GM18907 (cell line): ENCODE data around the gene MGAT5B.

Source experiments
- ATAC-seq: cut with Tn5 transposase; IDR thresholded peaks from one replicate; pipeline ENCODE4 v1.9.1; 2021; ENCODE audit warnings: mild to moderate bottlenecking, moderate library complexity; ENCODE audit not compliant: unreplicated experiment

The MGAT5B gene

GRCh38 chr17:76902476-76902875 is 34.3 kb downstream of the MGAT5B start:
- no peak for ATAC-seq

DNA sequence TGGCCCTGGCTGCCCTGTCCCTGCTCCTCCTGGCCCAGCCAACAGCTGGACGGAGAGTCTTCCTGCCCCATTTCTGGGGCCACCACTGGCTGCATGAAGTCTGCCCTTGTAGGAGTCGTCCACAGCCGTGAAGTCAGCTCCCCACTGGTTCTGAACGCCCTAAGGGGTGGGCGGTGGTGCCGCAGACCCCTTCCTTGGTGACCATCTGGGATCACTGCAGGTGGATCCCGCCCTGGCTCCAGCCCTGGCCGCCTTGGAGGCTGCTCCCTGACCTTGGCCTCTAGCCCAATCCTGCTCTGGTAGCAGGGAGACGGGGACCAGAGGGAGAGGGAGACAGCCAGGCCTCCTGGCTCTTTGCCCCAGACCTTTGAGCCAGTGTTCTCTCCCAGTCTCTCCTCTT is 35.4 kb downstream of the MGAT5B start:
- ATAC-seq = no peak

DNA sequence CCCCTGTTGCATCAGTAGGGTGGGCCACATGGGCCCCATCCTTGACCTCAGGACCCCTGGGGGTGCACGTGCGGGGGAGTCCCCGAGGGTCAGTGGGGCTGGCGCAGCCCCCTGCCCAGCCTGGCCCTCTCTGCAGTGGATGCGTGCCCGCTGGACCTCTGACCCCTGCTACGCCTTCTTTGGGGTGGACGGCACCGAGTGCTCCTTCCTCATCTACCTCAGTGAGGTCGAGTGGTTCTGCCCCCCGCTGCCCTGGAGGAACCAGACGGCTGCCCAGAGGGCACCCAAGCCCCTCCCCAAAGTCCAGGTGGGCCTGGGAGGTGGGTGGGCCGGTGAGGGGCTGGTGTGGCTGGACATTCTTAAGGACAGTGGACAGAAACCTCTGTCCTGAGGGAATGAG is 35.9 kb downstream of the MGAT5B start:
- ATAC-seq = no peak

GRCh38 chr17:76905036-76905435 is 36.8 kb downstream of the MGAT5B start:
- no peak for ATAC-seq

DNA sequence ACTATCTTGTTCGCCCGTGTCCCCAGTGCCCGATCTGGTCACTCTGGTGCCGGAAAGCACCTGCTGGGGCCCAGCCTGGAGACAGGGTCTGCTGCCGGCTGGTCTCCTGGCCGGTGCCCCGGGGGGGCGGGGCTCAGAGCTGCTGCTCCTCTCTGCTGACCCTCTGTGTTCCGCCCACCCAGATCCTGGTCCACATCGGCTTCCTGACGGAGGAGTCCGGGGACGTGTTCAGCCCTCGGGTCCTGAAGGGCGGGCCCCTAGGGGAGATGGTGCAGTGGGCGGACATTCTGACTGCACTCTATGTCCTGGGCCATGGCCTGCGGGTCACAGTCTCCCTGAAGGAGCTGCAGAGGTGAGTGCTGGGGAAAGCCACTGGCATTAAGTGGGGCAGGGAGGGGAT is 37.6 kb downstream of the MGAT5B start:
- ATAC-seq = no peak

- no peak for ATAC-seq
Observed at GRCh38 chr17:76906463-76906862, 38.3 kb downstream of the MGAT5B start.

- ATAC-seq = no peak
Observed at GRCh38 chr17:76907352-76907751, 39.1 kb downstream of the MGAT5B start.

GRCh38 chr17:76909971-76910760 is 42.0 kb downstream of the MGAT5B start:
- ATAC-seq = no peak

DNA sequence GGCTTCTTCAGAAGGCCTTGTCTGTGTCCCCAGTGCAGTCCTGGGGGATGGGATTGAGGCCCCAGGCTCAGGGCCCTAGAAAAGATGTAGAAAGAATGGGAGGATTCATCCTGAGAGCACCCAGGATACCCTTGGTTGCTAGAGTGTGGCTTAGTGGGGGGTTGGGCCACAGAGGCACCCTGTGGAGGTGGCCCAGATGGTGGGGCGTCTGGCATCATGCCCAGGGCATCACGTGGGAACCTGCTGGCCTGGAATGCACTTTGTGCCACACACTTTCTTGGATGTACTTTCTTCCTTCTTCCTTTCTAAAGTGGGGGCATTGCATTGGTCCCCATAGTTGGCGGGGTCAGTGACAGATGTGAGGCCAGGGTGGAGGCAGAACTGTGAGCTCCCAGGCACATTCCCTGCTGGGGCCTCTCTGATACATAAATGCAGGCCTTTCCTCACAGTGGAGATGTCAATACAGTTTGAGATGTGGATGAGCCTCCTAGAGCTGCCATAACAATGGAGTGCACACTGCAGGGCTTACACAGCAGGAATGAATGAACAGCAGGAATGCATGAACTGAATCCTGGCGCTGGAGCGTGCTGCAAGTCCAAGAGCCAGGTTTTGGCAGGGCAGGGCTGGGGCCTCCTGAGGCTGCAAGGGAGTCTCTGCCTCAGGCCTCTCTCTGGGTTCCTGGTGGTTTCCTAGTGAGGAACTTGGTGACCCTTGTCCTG is 43.3 kb downstream of the MGAT5B start:
- ATAC-seq = no peak

DNA sequence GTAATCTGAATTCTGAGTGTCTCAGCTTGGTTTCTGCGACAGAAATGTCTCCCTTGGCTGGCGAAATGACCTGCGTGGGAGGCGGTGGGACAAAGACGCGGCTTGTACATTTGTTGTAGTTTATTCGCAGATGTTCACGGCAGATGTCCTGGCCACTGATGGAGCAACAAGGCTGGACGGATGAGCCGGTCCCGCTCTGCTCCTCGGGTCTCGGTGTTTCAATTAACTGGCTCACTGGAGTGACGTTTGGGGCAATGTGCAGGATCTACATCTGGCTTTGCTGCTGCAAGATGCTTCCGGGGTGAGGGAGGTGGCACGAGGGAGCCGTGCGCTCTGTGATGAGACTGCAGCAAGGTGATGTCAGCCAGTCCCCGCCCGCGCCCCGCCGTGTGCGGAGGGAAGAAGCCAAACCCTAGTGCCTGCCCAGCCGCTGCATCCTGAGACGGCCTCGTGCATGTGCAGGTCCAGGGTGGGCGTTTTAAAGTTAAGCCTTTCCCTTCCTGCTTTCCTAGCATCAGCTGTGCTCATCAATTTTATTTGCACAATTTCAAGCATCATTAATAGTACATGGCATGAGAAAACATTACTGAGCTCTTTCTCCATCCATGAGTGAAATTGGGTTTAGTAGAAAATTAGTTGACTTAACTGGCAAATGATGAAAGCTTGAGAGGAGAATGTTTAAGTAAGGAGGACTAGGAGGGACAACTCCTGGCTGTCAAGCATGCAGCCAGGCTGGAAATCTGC is 44.4 kb downstream of the MGAT5B start:
- no peak for ATAC-seq

DNA sequence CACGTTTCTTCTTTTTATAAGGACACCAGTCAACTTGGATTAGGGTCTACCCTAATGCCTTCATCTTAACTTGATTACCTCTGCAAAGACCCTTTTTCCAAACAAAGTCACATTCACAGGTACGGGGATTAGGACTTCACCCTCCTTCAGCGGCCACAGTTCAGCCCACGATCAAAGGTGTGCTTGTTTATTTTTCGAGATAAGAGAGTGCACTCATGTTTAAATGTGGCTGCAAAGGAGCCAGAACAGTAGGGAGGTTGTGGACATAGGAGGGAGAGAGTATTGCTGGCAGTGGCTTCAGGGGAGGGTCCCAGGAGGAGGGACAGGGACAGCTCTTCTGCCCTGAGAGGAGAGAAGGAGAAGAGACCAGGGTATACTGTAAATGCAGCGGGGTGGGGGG is 46.7 kb downstream of the MGAT5B start:
- no peak for ATAC-seq

GRCh38 chr17:76915840-76916510 is 47.8 kb downstream of the MGAT5B start:
- ATAC-seq = no peak

DNA sequence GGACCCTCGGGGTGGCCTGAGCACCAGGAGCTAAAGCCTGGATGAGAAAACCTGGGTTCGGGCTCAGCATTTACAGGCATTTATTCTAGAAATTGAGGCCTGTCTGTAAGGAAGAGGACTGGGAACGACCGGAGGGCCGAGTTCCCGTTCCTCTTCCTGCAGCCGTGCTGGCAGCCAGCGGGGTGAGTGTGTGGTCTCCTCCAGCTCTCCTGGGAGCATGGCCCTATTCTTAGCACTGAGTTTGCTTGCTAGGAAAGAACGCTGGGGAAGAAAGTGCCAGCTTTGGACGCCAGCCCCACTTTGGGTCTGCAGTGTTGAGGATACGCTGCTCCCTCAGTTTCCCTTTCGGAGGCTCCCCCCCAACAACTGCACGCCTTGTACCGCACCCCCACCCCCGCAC is 49.6 kb downstream of the MGAT5B start:
- ATAC-seq = no peak

DNA sequence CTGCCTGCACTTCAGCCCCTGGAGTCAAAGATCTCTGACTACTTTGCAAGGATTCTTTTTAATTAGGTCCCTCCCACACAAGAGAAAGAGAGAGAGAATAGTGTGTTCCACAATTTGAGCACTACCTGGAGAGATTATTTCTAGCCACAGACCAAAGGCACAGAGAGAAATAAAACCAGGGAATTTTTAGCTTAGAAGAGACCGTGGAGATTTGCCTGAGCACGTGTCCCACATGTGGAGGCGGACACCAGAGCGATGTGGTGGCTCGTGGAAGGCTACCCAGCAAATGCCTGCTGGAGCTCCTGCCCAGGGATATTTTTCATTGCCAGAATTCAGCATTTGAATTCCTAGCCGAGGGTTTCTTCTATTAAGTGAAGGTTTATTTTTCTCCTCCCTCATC is 50.6 kb downstream of the MGAT5B start:
- ATAC-seq = no peak

DNA sequence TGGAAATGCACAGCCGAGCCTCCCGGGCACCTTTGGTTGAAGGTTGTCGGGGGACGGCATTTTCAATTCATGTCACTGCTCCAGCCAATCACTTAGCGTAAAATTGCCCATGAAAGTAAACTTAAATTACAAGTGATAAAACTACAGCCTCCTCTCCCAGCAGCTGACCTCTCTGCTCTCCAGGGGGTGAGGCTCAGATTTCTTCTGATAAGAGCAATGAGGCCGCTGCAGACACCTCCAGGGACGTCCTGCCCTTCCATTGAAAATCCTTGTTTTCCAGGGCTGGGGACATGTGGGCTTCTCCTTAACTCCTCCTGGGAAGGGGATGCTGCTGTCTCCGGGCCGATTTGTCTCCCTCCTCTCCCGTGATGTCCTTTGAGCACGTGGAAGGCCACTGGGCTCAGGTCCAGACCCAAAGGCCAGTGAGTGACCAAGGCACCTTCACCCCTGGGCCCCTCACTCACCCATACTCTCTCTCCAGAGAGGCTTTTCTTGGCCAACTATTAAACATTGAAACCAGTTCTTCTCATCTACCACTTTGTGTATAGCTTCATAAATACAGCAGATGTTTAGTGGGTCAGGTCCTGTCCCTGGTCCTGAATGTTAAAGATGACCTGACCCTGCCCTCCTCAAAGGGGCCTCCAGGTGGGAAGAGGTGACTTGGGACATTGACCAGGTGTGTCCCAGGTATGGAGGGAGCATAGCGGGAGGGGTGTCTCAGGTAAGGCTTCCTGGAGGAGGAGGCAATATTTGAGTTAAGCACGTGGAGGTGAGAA is 52.3 kb downstream of the MGAT5B start:
- ATAC-seq = no peak

DNA sequence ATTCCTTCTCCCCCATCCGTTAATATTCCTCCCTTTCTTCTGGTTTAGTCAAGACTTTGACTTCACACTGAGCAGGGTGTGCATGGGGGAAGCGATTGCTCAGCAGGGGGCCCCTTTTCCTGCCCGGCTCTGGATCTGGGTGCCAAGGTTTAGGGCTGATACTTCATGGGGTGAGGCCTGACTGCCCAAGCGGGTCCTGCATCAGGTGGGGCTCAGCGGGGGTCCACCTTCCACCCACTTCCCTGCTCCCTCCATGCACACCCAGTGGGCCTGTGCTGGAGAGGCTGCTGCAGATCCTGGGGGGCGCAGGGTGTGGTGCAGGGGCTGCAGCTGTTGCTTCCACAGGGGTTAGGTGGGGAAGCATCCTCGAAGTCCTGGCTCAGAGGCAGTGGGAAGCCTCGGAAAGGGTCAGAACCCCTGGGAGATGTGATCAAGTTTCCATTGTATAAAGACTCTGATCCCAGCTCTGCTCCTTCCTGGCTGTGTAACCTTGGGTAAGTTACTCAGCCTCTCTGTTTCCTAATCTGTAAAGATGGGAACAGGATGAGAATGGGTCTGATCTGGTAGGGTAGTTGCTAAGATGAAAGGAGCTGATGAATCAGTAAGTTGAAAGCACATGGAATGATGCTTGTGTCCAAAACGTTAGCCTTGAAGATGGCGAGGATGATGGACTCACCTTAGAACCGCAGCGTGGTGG is 53.3 kb downstream of the MGAT5B start:
- no peak for ATAC-seq

- no peak for ATAC-seq
Observed at GRCh38 chr17:76922084-76922483, 53.9 kb downstream of the MGAT5B start.

DNA sequence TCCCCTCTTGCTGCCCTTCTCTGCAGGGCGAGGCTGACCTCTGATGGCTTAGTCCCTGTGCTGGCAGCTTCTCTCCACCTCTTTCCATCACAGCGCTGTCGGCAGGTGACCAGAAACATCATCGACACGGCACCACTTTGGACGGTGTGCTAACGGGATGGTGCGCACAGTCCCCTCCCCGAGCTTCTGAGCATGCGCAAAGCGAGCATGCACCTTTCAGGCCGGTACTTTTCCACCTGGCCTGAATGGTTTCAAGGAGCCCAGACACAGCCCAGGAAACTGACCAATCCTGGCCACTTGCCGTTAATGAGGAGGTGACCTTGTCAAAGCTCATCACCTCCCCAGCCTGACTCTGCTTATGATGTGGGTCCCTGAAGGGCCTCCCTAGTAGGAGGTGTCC is 54.8 kb downstream of the MGAT5B start:
- ATAC-seq = no peak

DNA sequence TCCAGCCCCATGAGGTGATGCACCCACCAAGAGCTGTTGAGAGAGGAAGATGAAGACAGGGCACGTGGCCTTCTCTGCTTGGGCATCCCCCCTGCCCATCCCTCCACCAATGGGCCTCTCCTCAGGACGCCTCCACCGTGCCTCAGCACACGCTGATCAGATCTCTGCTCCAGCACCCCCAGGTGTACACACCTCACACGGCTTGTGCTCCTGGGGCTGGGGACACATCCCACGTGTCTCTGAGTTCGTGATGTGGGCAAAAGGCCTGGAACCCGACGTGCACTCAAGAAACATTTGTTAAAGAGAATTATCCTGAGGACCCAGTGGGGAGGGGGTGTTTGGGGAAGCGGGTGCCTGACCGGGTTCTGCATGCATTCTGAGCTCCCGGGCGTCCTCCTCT is 55.3 kb downstream of the MGAT5B start:
- no peak for ATAC-seq
